ENCODE results near the gene CCDC141.

Gene CCDC141

GRCh38 chr2:178874529-178875240 lies 175.3 kb downstream of the CCDC141 start:
- Mint-ChIP-seq H3K36me3 (peaks cover 3 to 6% of the 10 kb centered on the region in 2 donors), H3K4me1 (no peaks in the 10 kb centered on the region), H3K27ac (no peak overlapping the region), H3K4me3 (no peak overlapping the region), H3K9me3 (no peaks in the 10 kb centered on the region), H3K27me3 (no peaks in the 10 kb centered on the region)
- ATAC-seq (replicated peaks): no peak
- no peak for DNase-seq

GRCh38 chr2:178873912-178874311 lies 176.0 kb downstream of the CCDC141 start:
- Mint-ChIP-seq H3K27me3 (no peaks in the 10 kb centered on the region), H3K4me3 (no peak overlapping the region), H3K9me3 (no peaks in the 10 kb centered on the region), H3K4me1 (no peaks in the 10 kb centered on the region), H3K36me3 (peaks cover 2 to 3% of the 10 kb centered on the region in 2 donors), H3K27ac (no peak overlapping the region)
- ATAC-seq (replicated peaks) (no peak), DNase-seq (no peak)

- H3K9me3 Mint-ChIP-seq: no peaks in the 10 kb centered on the region
- DNase-seq: no peak
- peaks cover 2 to 3% of the 10 kb centered on the region in 2 donors for H3K36me3 Mint-ChIP-seq
- H3K27me3 Mint-ChIP-seq: no peaks in the 10 kb centered on the region
- ATAC-seq (replicated peaks): no peak
- H3K4me3 Mint-ChIP-seq: no peak overlapping the region
- no peak overlapping the region for H3K27ac Mint-ChIP-seq
- H3K4me1 Mint-ChIP-seq: no peaks in the 10 kb centered on the region
These were observed 178.4 kb downstream of the CCDC141 start for GRCh38 chr2:178871536-178871935.

- H3K9me3 Mint-ChIP-seq: no peaks in the 10 kb centered on the region
- H3K27ac Mint-ChIP-seq: no peak overlapping the region
- DNase-seq (no peak), ATAC-seq (replicated peaks) (no peak)
- H3K27me3 Mint-ChIP-seq: no peaks in the 10 kb centered on the region
- H3K4me1 Mint-ChIP-seq: no peaks in the 10 kb centered on the region
- H3K36me3 Mint-ChIP-seq: peaks cover 2 to 3% of the 10 kb centered on the region in 2 donors
- H3K4me3 Mint-ChIP-seq: no peak overlapping the region
These were observed 179.2 kb downstream of the CCDC141 start for GRCh38 chr2:178870703-178871102.

DNA sequence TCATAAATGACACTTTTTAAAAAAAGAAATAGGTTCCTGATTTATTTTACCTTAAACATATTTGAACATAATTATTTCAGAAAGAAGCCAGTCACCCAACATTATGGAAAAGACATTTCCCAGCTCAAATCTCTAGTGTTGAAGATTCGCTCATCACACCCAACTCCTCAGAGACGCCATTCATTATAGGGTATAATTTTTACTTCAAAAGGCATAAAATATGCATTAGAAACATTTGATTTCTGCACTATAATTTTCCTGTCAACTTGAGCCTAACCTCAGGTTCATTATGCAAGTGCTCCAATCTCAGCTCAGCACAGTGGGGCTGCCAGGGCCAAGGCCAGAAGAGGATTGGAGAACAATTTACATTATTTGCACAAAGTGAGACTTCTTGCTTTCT lies 183.9 kb downstream of the CCDC141 start:
- H3K27me3 Mint-ChIP-seq: no peaks in the 10 kb centered on the region
- no peak overlapping the region for H3K27ac Mint-ChIP-seq
- H3K4me3 Mint-ChIP-seq: no peak overlapping the region
- peaks cover 3 to 9% of the 10 kb centered on the region in 2 donors for H3K36me3 Mint-ChIP-seq
- H3K9me3 Mint-ChIP-seq: no peaks in the 10 kb centered on the region
- ATAC-seq (replicated peaks) (no peak), DNase-seq (no peak)
- peaks cover 0 to 7% of the 10 kb centered on the region in 2 donors for H3K4me1 Mint-ChIP-seq

DNA sequence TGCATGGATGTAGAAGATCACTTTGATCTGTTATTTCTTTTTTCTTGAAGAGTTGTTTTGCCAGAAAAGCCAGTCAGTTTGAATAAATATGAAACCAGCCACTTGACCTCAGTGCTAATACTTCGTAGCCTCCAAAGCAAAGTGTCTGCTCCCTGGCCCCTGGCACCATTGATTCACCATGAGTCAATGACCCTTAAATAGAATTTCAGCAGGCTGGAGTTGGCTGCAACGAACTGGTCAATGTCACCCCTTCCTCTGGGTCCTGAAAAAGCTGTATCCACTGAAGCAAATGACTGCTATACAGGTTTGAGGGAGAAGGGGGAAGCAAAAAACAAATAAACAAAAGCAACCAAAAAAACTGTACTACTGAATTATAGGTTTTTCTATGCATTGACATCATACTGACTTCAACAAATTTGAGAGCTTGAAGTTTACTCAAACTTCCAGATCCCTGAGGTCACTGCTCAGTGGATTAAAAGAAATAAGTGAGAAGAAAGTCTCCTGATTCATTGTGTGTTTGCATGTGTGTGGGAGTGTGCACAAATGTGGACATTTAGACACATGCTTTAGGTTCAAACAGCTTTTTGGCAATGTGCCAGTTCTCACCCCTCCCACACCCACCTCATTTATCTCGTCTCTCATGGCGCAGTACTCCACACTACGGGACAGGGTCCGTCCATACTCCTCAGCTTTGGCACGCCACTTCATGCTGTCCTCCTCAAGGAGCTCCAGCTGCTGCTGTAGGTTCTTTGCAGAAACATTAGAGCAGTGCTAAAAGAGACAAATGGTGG lies 184.6 kb downstream of the CCDC141 start:
- no peak overlapping the region for H3K4me3 Mint-ChIP-seq
- peaks cover 0 to 7% of the 10 kb centered on the region in 2 donors for H3K4me1 Mint-ChIP-seq
- no peak for DNase-seq

GRCh38 chr2:178863856-178864620 lies 185.9 kb downstream of the CCDC141 start:
- peaks cover 0 to 7% of the 10 kb centered on the region in 2 donors for H3K4me1 Mint-ChIP-seq
- H3K9me3 Mint-ChIP-seq: no peaks in the 10 kb centered on the region
- H3K36me3 Mint-ChIP-seq: peaks cover 0 to 9% of the 10 kb centered on the region in 2 donors
- ATAC-seq (replicated peaks) (no peak), DNase-seq (no peak)
- no peak overlapping the region for H3K27ac Mint-ChIP-seq
- no peak overlapping the region for H3K4me3 Mint-ChIP-seq
- H3K27me3 Mint-ChIP-seq: no peaks in the 10 kb centered on the region

More for the DNA sequence above, 184.6 kb downstream of the CCDC141 start:
- ATAC-seq (replicated peaks): no peak
- no peaks in the 10 kb centered on the region for H3K9me3 Mint-ChIP-seq
- no peak overlapping the region for H3K27ac Mint-ChIP-seq
- H3K27me3 Mint-ChIP-seq: no peaks in the 10 kb centered on the region
- peaks cover 0 to 9% of the 10 kb centered on the region in 2 donors for H3K36me3 Mint-ChIP-seq

DNA sequence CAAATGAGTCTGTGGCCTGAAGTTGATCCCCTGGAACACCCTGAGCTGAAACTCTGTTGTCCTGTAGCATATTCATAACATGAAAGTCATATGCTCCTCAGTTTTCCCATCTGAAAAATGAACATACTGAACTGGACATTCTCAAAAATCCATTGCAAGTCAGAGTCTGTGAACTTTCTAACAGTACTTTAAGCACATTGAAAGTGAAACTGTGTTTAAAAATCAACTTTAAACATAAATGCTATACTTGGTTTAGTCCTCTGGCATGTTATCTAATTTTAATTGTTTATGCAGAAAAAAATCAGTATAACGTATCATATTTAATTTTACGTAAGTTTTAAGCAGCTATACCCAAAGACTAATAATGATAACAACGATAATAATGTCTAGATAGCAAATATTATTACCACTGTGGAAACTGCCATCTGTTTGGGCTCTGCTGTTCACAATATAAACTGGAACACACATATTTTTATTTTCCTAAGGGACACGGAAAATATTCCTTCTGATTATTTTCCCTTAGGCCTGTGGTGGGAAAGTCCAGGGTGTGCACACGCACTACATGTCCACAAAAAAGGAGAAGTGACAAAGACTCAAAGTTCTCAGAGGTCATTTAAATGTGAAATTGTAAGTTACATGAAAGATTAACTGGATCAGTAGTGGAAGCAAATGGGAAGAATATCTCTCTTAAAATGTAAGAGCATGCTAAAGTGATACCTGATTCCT lies 186.6 kb downstream of the CCDC141 start:
- Mint-ChIP-seq H3K4me1 (peaks cover 0 to 7% of the 10 kb centered on the region in 2 donors), H3K27me3 (no peaks in the 10 kb centered on the region), H3K4me3 (no peak overlapping the region), H3K36me3 (peaks cover 0 to 9% of the 10 kb centered on the region in 2 donors), H3K9me3 (no peaks in the 10 kb centered on the region), H3K27ac (no peak overlapping the region)
- DNase-seq: no peak
- no peak for ATAC-seq (replicated peaks)

- Mint-ChIP-seq H3K9me3 (no peaks in the 10 kb centered on the region), H3K36me3 (peaks cover 0 to 14% of the 10 kb centered on the region in 2 donors), H3K4me1 (peaks cover 0 to 7% of the 10 kb centered on the region in 2 donors), H3K27me3 (no peaks in the 10 kb centered on the region), H3K27ac (no peak overlapping the region), H3K4me3 (no peak overlapping the region)
- DNase-seq: no peak
- no peak for ATAC-seq (replicated peaks)
These were observed 189.4 kb downstream of the CCDC141 start for GRCh38 chr2:178860551-178860950.

- DNase-seq (no peak), ATAC-seq (replicated peaks) (no peak)
- peaks cover 0 to 7% of the 10 kb centered on the region in 2 donors for H3K4me1 Mint-ChIP-seq
- H3K9me3 Mint-ChIP-seq: no peaks in the 10 kb centered on the region
- H3K36me3 Mint-ChIP-seq: peaks cover 0 to 11% of the 10 kb centered on the region in 2 donors
- no peak overlapping the region for H3K27ac Mint-ChIP-seq
- no peaks in the 10 kb centered on the region for H3K27me3 Mint-ChIP-seq
- H3K4me3 Mint-ChIP-seq: no peak overlapping the region
These were observed 190.2 kb downstream of the CCDC141 start for GRCh38 chr2:178859730-178860129.

DNA sequence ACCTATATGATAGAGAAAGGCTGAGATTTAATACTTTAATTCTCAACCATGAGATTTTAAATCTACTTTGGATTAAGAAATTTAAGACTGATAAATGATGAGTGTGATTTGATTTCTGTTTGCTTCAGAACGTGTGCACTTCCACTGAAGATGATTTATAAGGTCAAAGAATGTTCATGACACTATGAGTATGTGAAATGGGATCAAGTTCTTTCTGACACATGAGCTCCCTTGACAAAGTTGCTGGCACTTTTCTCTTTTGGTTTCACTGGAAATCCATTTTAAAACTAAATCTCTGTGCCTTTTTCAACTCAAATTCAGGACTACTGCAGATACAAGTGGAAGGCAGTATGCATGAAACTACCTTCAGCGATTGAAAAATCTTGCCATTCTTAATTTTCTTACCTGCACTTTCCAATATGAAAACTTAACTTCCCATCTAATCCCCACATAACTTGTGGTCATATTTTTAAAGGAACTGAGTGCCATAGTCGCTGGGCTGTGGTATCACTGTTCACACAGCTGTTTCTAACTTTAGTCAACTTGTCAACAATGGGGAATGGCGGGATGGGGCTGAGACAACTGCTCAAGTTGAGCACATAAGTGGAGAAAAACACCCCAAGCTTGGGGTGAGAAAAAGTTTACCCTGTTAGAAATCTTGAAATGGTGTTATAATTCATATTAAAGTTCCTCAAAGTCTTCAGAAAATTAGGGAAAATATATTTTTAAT lies 190.9 kb downstream of the CCDC141 start:
- no peaks in the 10 kb centered on the region for H3K27me3 Mint-ChIP-seq
- no peak for DNase-seq
- ATAC-seq (replicated peaks): no peak

DNA sequence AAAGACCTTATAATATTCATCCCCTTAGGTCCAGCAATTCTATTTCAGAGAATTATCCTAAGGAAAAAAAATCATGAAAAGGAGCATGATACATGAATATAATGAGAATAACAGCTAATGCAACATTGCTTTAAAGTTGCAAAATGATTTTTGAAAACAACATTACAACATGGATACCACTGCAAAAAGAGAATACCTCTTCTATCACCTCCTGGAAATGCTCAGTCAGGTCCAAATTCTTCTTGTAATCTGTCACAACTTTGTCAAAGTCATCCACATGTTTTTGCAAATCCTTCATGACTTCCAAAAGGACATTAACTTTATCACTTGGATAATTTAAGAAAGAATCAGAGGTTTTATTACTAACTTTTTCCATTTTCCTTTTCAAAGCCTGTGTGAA lies 194.8 kb downstream of the CCDC141 start:
- no peak for DNase-seq
- Mint-ChIP-seq H3K9me3 (no peaks in the 10 kb centered on the region), H3K4me1 (no peaks in the 10 kb centered on the region), H3K27ac (no peak overlapping the region), H3K4me3 (no peak overlapping the region), H3K36me3 (peaks cover 0 to 7% of the 10 kb centered on the region in 2 donors), H3K27me3 (no peaks in the 10 kb centered on the region)
- no peak for ATAC-seq (replicated peaks)

More for the DNA sequence above, 190.9 kb downstream of the CCDC141 start:
- Mint-ChIP-seq H3K27ac (no peak overlapping the region), H3K4me1 (peaks cover 0 to 7% of the 10 kb centered on the region in 2 donors), H3K36me3 (peaks cover 0 to 10% of the 10 kb centered on the region in 2 donors), H3K9me3 (no peaks in the 10 kb centered on the region), H3K4me3 (no peak overlapping the region)

- Mint-ChIP-seq H3K9me3 (peaks cover 5 to 6% of the 10 kb centered on the region in 2 donors), H3K4me1 (no peaks in the 10 kb centered on the region), H3K36me3 (peaks cover 9 to 11% of the 10 kb centered on the region in 2 donors), H3K4me3 (no peak overlapping the region), H3K27me3 (no peaks in the 10 kb centered on the region), H3K27ac (no peak overlapping the region)
- ATAC-seq (replicated peaks): no peak
- no peak for DNase-seq
These were observed 201.6 kb downstream of the CCDC141 start for GRCh38 chr2:178848335-178848734.
